GM20000 (cell line): ENCODE results near the gene PPP1R14C.

ENCODE experiments used
- DNase-seq: peaks from one replicate; pipeline ENCODE4 v3.0.0; 2012; ENCODE audit warnings: low spot score
- CTCF ChIP-seq: IDR thresholded peaks from 2 replicates; pipeline ENCODE4 v1.5.1; 2012; ENCODE audit warnings: mild to moderate bottlenecking, control low read depth; ENCODE audit errors: extremely low read depth, missing control alignments

The PPP1R14C gene

GRCh38 chr6:150153905-150154492 is 11.2 kb downstream of the PPP1R14C start:
- no peak for TF ChIP-seq CTCF
- no peak for DNase-seq

- no peak for DNase-seq
- no peak for TF ChIP-seq CTCF
Measured at GRCh38 chr6:150156460-150156859, 13.6 kb downstream of the PPP1R14C start.

DNA sequence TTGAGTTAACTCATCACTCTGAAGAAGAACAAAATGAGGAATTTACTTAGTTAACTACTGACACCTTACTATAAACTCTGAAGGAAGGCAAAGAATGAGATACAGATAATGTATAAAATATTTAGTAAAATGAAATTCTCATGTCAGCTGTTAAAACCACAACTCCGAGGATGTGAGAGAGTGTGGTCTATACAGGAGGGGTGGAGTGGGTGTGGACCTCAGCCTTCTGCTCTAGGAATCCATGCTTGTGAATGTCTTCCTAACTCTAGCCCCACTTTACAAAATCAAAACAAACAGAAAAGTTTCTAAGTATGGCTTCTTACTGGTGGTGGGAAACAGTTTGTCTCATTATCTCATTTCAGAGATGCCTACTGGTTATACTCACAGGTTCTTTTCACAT is 14.2 kb downstream of the PPP1R14C start:
- no peak for DNase-seq
- TF ChIP-seq CTCF, result no peak

DNA sequence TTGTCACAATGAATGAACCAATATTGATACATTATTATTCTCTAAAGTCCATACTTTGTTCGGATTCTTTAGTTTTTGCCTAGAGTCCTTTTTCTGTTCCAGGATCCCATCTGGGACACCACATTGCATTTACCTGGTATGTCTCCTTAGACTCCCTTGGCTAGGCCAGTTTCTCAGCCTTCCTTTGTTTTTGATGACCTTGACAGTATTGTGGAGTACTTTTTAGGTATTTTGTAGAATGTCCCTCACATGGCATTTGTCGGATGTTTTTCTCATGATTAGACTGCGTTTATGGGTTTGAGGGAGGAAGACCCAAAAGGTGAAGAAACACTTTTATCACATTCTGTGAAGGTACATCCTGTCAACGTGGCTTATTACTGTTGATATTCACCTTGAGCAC is 16.9 kb downstream of the PPP1R14C start:
- no peak for TF ChIP-seq CTCF
- DNase-seq, result no peak

DNA sequence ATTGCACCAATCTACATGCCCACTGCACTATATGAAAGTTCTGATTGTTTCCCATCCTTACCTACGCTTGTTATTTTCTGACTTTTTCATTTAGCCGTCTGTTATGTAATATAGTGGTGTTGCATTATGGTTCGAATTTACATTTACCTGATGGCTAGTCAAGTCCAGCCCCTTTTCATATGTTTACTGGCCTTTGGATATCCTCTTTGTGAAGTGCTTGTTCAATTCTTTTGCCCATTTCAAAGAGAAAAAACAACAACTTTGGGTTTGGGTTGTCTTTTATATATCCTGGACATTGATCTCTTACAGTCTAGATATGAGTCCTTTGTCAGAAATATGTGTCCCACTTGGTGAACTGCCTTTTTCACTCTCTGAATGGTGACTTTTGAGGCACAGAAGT is 21.1 kb downstream of the PPP1R14C start:
- TF ChIP-seq CTCF, result no peak
- no peak for DNase-seq

DNA sequence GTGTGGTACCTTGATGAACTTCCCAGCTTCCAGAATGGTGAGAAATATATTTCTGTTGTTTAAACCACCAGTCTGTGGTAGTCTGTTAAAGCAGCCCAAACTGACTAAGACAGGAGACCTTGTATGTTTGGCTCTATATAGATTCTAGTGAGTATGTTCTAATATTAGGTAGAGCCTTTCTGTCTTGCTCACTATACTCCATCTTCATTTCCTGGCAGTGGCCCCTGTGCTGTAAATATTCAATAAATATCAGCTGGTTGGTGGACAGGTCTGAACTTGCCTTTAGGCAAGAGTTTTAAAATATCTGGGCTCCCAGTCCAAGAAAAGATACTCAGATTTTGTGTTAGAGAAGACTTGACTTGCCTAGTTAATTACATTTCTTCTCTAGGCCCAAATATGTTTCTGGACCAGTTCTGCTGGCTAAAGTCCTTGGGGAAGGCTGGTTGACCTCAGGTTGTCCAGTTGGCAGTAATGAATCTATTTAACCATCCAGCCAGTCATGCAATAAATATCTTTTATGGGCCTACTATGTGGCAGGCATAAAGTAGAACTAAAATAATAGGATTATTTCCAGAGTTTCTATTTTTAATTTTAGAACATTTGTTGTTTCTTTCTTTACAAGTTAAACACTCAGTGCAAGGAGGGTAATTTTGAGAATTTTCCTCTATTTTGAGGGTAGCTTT is 22.3 kb downstream of the PPP1R14C start:
- DNase-seq, result no peak
- TF ChIP-seq CTCF, result no peak

- DNase-seq, result no peak
- no peak for TF ChIP-seq CTCF
Measured at GRCh38 chr6:150167479-150167873, 24.6 kb downstream of the PPP1R14C start.
